HEK293 (cell line): ENCODE data around the gene FADS2.

Experiments used
- CTCF ChIA-PET: fragments of 350-600 bp; formaldehyde crosslinking; extraction: SDS; loops from one replicate; lab custom pipeline; 2021; ENCODE audit warnings: antibody characterized with exemption; lab: Yijun Ruan, JAX
- POLR2A ChIA-PET: fragments of 300-600 bp; formaldehyde crosslinking; extraction: SDS; loops from one replicate; lab custom pipeline; 2020; ENCODE audit warnings: antibody characterized with exemption, inconsistent platforms; lab: Yijun Ruan, JAX
- H3K27ac ChIP-seq: fragments of 200-500 bp; sonication (Bioruptor generic); 2 replicates; pipeline ENCODE4 v1.5.1; 2014; ENCODE audit warnings: low read depth, low read length, control low read depth, inconsistent platforms; ENCODE audit errors: extremely low read depth
- H3K36me3 ChIP-seq, 2 experiments: fragments of 200-500 bp in 1 of 2; sonication (Bioruptor generic) in 1 of 2; 1 replicate in 1 of 2; 2 replicates in 1 of 2; pipeline ENCODE4 v1.5.1; 2014 to 2017; ENCODE audit warnings: inconsistent platforms in 2 of 2, low read length in 2 of 2; ENCODE audit not compliant: control insufficient read depth in 2 of 2, insufficient read depth in 1 of 2
- H3K4me1 ChIP-seq: fragments of 200-500 bp; sonication (Bioruptor generic); 2 replicates; pipeline ENCODE4 v1.5.1; 2014; ENCODE audit warnings: mild to moderate bottlenecking, low read length, inconsistent platforms; ENCODE audit not compliant: control insufficient read depth, insufficient read depth
- H3K4me3 ChIP-seq: 2 replicates; pipeline ENCODE4 v1.5.1; 2011; ENCODE audit warnings: low read depth, mild to moderate bottlenecking, control low read depth, low read length, moderate library complexity
- H3K9me3 ChIP-seq: fragments of 200-500 bp; sonication (Bioruptor generic); 2 replicates; pipeline ENCODE4 v1.5.1; 2014; ENCODE audit warnings: low read depth, low read length, inconsistent platforms; ENCODE audit not compliant: control insufficient read depth, insufficient read depth
- GLIS1 ChIP-seq: fragments of 450-650 bp; formaldehyde crosslinking; IDR thresholded peaks from 2 replicates; pipeline ENCODE4 v1.5.1; 2016; ENCODE audit warnings: missing biosample characterization, missing genetic modification characterization
- PRDM1 ChIP-seq: fragments of 450-650 bp; formaldehyde crosslinking; IDR thresholded peaks from 2 replicates; pipeline ENCODE4; 2016; ENCODE audit warnings: missing biosample characterization, missing genetic modification characterization
- SETDB1 ChIP-seq: IDR thresholded peaks from one replicate; pipeline ENCODE4 v1.6.1; 2017; ENCODE audit warnings: mild to moderate bottlenecking, low read length, moderate library complexity, mixed read lengths; ENCODE audit not compliant: insufficient read length
- ZNF146 ChIP-seq: fragments of 450-650 bp; formaldehyde crosslinking; IDR thresholded peaks from 2 replicates; pipeline ENCODE4 v1.5.1; 2016; ENCODE audit warnings: missing biosample characterization, missing genetic modification characterization
- ZNF202 ChIP-seq: fragments of 450-650 bp; formaldehyde crosslinking; IDR thresholded peaks from 2 replicates; pipeline ENCODE4 v1.5.1; 2016; ENCODE audit warnings: missing biosample characterization, missing genetic modification characterization, borderline replicate concordance
- ZNF621 ChIP-seq: fragments of 450-650 bp; formaldehyde crosslinking; IDR thresholded peaks from 2 replicates; pipeline ENCODE4 v1.5.1; 2017; ENCODE audit warnings: missing biosample characterization, missing genetic modification characterization
- ZNF654 ChIP-seq: fragments of 450-650 bp; formaldehyde crosslinking; IDR thresholded peaks from 2 replicates; pipeline ENCODE4 v1.5.1; 2016; ENCODE audit warnings: low read depth, missing biosample characterization, missing genetic modification characterization
- ZNF664 ChIP-seq: fragments of 450-650 bp; formaldehyde crosslinking; IDR thresholded peaks from 2 replicates; pipeline ENCODE4 v1.5.1; 2016; ENCODE audit warnings: missing biosample characterization, missing genetic modification characterization
- ZNF677 ChIP-seq: fragments of 450-650 bp; IDR thresholded peaks from 2 replicates; pipeline ENCODE4 v1.5.0; 2018; ENCODE audit warnings: missing biosample characterization, mild to moderate bottlenecking, missing genetic modification characterization, moderate library complexity
- TF ChIP-seq, protein P1 (sequence below): fragments of 450-650 bp; formaldehyde crosslinking; IDR thresholded peaks from 2 replicates; pipeline ENCODE4 v1.5.1; 2016; ENCODE audit warnings: missing biosample characterization, missing genetic modification characterization
- TF ChIP-seq, protein P2 (sequence below): fragments of 450-650 bp; formaldehyde crosslinking; IDR thresholded peaks from 2 replicates; pipeline ENCODE4 v1.5.1; 2016; ENCODE audit warnings: missing biosample characterization, missing genetic modification characterization
- TF ChIP-seq, protein P3 (sequence below): fragments of 450-650 bp; formaldehyde crosslinking; IDR thresholded peaks from 2 replicates; pipeline ENCODE4 v1.5.1; 2016; ENCODE audit warnings: missing biosample characterization, missing genetic modification characterization
- TF ChIP-seq, protein P4 (sequence below): fragments of 450-650 bp; formaldehyde crosslinking; IDR thresholded peaks from 2 replicates; pipeline ENCODE4 v1.5.1; 2016; ENCODE audit warnings: missing biosample characterization, missing genetic modification characterization
- TF ChIP-seq, protein P5 (sequence below): fragments of 450-650 bp; formaldehyde crosslinking; conservative IDR thresholded peaks from 2 replicates; pipeline ENCODE4 v1.5.1; 2016; ENCODE audit warnings: low read depth, missing biosample characterization, missing genetic modification characterization
- TF ChIP-seq, protein P6 (sequence below): fragments of 450-650 bp; formaldehyde crosslinking; IDR thresholded peaks from 2 replicates; pipeline ENCODE4 v1.5.1; 2016; ENCODE audit warnings: missing biosample characterization, missing genetic modification characterization, borderline replicate concordance

The FADS2 gene

DNA sequence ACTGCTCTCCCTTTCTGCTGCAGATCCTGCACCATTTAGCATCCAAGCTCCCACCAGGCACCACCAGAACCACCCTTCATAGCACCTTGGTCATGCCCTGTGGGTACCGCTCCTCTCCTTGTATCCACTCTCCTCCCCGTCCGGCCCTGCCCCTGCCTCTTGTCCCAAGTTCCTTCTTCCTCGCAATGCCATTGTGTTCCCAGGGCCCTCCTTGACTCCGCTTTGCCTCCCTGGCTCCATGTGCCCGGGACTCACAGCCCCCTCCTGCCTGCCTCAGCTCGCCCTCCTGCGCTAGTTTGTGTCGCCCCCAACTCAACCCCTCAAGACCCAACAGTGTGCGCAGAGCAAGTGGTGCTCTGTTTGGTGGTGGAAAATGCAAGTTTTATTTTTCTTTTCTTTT, 10.8 kb downstream of the FADS2 start (continued):
- TF ChIP-seq, protein P1, sequence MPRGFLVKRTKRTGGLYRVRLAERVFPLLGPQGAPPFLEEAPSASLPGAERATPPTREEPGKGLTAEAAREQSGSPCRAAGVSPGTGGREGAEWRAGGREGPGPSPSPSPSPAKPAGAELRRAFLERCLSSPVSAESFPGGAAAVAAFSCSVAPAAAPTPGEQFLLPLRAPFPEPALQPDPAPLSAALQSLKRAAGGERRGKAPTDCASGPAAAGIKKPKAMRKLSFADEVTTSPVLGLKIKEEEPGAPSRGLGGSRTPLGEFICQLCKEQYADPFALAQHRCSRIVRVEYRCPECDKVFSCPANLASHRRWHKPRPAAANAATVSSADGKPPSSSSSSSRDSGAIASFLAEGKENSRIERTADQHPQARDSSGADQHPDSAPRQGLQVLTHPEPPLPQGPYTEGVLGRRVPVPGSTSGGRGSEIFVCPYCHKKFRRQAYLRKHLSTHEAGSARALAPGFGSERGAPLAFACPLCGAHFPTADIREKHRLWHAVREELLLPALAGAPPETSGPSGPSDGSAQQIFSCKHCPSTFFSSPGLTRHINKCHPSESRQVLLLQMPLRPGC (tag by site-specific recombination): no peak
- TF ChIP-seq, protein P2, sequence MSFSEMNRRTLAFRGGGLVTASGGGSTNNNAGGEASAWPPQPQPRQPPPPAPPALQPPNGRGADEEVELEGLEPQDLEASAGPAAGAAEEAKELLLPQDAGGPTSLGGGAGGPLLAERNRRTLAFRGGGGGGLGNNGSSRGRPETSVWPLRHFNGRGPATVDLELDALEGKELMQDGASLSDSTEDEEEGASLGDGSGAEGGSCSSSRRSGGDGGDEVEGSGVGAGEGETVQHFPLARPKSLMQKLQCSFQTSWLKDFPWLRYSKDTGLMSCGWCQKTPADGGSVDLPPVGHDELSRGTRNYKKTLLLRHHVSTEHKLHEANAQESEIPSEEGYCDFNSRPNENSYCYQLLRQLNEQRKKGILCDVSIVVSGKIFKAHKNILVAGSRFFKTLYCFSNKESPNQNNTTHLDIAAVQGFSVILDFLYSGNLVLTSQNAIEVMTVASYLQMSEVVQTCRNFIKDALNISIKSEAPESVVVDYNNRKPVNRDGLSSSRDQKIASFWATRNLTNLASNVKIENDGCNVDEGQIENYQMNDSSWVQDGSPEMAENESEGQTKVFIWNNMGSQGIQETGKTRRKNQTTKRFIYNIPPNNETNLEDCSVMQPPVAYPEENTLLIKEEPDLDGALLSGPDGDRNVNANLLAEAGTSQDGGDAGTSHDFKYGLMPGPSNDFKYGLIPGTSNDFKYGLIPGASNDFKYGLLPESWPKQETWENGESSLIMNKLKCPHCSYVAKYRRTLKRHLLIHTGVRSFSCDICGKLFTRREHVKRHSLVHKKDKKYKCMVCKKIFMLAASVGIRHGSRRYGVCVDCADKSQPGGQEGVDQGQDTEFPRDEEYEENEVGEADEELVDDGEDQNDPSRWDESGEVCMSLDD: no peak
- TF ChIP-seq, protein P3, sequence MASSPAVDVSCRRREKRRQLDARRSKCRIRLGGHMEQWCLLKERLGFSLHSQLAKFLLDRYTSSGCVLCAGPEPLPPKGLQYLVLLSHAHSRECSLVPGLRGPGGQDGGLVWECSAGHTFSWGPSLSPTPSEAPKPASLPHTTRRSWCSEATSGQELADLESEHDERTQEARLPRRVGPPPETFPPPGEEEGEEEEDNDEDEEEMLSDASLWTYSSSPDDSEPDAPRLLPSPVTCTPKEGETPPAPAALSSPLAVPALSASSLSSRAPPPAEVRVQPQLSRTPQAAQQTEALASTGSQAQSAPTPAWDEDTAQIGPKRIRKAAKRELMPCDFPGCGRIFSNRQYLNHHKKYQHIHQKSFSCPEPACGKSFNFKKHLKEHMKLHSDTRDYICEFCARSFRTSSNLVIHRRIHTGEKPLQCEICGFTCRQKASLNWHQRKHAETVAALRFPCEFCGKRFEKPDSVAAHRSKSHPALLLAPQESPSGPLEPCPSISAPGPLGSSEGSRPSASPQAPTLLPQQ (tag by site-specific recombination): no peak
- TF ChIP-seq ZNF621 (tag by site-specific recombination) (no peak), ZNF202 (tag by site-specific recombination) (no peak), GLIS1 (tag by site-specific recombination) (no peak)
- TF ChIP-seq, protein P4, sequence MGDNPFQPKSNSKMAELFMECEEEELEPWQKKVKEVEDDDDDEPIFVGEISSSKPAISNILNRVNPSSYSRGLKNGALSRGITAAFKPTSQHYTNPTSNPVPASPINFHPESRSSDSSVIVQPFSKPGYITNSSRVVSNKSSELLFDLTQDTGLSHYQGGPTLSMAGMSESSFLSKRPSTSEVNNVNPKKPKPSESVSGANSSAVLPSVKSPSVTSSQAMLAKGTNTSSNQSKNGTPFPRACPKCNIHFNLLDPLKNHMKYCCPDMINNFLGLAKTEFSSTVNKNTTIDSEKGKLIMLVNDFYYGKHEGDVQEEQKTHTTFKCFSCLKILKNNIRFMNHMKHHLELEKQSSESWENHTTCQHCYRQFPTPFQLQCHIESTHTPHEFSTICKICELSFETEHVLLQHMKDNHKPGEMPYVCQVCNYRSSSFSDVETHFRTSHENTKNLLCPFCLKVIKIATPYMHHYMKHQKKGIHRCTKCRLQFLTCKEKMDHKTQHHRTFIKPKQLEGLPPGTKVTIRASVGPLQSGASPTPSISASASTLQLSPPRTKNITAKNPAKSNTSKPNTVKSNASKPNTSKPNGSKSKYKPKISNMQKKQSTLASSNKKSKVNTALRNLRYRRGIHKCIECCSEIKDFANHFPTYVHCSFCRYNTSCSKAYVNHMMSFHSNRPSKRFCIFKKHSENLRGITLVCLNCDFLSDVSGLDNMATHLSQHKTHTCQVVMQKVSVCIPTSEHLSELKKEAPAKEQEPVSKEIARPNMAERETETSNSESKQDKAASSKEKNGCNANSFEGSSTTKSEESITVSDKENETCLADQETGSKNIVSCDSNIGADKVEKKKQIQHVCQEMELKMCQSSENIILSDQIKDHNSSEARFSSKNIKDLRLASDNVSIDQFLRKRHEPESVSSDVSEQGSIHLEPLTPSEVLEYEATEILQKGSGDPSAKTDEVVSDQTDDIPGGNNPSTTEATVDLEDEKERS (tag by site-specific recombination): no peak
- TF ChIP-seq, protein P5, sequence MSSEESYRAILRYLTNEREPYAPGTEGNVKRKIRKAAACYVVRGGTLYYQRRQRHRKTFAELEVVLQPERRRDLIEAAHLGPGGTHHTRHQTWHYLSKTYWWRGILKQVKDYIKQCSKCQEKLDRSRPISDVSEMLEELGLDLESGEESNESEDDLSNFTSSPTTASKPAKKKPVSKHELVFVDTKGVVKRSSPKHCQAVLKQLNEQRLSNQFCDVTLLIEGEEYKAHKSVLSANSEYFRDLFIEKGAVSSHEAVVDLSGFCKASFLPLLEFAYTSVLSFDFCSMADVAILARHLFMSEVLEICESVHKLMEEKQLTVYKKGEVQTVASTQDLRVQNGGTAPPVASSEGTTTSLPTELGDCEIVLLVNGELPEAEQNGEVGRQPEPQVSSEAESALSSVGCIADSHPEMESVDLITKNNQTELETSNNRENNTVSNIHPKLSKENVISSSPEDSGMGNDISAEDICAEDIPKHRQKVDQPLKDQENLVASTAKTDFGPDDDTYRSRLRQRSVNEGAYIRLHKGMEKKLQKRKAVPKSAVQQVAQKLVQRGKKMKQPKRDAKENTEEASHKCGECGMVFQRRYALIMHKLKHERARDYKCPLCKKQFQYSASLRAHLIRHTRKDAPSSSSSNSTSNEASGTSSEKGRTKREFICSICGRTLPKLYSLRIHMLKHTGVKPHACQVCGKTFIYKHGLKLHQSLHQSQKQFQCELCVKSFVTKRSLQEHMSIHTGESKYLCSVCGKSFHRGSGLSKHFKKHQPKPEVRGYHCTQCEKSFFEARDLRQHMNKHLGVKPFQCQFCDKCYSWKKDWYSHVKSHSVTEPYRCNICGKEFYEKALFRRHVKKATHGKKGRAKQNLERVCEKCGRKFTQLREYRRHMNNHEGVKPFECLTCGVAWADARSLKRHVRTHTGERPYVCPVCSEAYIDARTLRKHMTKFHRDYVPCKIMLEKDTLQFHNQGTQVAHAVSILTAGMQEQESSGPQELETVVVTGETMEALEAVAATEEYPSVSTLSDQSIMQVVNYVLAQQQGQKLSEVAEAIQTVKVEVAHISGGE (tag by site-specific recombination): no peak

DNA sequence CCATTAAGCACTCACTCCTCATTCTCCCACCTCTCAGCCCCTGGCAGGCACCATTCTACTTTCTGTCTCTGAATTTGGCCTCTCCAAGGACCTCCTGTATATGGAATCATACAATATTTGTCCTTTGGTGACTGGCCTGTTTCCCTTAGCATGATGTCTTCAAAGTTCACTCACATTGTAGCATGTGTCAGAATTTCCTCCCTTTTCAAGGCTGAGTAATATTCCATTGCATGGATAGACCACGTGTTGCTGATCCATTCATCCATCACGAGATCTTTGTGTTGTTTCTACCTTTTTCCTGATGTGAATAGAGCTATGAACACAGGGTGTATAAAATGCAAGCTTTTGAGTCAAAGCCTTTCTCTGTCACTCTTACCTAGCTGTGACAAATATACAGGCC, 11.6 kb downstream of the FADS2 start:
- Histone ChIP-seq H3K27ac (no peak overlapping the region), H3K9me3 (no peaks in the 10 kb centered on the region), H3K4me3 (no peak overlapping the region), H3K4me1 (no peaks in the 10 kb centered on the region), H3K36me3 (peaks cover 8 to 21% of the 10 kb centered on the region in 2 experiments; a peak in 2 of 3 replicates)
- TF ChIP-seq PRDM1 (no peak), ZNF664 (tag by site-specific recombination) (no peak), ZNF146 (tag by site-specific recombination) (peak; percentile 96), ZNF677 (no peak), ZNF654 (tag by site-specific recombination) (no peak), GLIS1 (tag by site-specific recombination) (no peak), SETDB1 (no peak)
- TF ChIP-seq, protein P6, sequence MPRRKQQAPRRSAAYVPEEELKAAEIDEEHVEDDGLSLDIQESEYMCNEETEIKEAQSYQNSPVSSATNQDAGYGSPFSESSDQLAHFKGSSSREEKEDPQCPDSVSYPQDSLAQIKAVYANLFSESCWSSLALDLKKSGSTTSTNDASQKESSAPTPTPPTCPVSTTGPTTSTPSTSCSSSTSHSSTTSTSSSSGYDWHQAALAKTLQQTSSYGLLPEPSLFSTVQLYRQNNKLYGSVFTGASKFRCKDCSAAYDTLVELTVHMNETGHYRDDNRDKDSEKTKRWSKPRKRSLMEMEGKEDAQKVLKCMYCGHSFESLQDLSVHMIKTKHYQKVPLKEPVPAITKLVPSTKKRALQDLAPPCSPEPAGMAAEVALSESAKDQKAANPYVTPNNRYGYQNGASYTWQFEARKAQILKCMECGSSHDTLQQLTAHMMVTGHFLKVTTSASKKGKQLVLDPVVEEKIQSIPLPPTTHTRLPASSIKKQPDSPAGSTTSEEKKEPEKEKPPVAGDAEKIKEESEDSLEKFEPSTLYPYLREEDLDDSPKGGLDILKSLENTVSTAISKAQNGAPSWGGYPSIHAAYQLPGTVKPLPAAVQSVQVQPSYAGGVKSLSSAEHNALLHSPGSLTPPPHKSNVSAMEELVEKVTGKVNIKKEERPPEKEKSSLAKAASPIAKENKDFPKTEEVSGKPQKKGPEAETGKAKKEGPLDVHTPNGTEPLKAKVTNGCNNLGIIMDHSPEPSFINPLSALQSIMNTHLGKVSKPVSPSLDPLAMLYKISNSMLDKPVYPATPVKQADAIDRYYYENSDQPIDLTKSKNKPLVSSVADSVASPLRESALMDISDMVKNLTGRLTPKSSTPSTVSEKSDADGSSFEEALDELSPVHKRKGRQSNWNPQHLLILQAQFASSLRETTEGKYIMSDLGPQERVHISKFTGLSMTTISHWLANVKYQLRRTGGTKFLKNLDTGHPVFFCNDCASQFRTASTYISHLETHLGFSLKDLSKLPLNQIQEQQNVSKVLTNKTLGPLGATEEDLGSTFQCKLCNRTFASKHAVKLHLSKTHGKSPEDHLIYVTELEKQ (tag by site-specific recombination): no peak
- ChIA-PET POLR2A (no interaction called here), CTCF (interaction anchor here (1.0 kb wide), 1 partner anchor 11 kb away, joined by 3 read pairs; the partner anchor contains the start of gene FADS2)
